ENCODE measurements around the gene SLC9A1.

Gene SLC9A1

GRCh38 chr1:27150183-27150582 is 4.7 kb downstream of the SLC9A1 start:
- DNase-seq = no peak

- DNase-seq = no peak
Measured at GRCh38 chr1:27149762-27150113, 5.2 kb downstream of the SLC9A1 start.

GRCh38 chr1:27149084-27149761 is 5.7 kb downstream of the SLC9A1 start:
- no peak for DNase-seq

- no peak for DNase-seq
Measured at GRCh38 chr1:27148591-27148990, 6.3 kb downstream of the SLC9A1 start.

GRCh38 chr1:27147842-27148518 is 6.9 kb downstream of the SLC9A1 start:
- no peak for DNase-seq

- no peak for DNase-seq
Measured at GRCh38 chr1:27145934-27146354, 9.0 kb downstream of the SLC9A1 start.

GRCh38 chr1:27144920-27145661 is 9.8 kb downstream of the SLC9A1 start:
- DNase-seq = no peak

GRCh38 chr1:27144049-27144748 is 10.7 kb downstream of the SLC9A1 start:
- DNase-seq = no peak

GRCh38 chr1:27143401-27143800 is 11.5 kb downstream of the SLC9A1 start:
- no peak for DNase-seq

GRCh38 chr1:27142464-27142863 is 12.5 kb downstream of the SLC9A1 start:
- no peak for DNase-seq

- DNase-seq = no peak
Measured at GRCh38 chr1:27141266-27142003, 13.5 kb downstream of the SLC9A1 start.

- DNase-seq = no peak
Measured at GRCh38 chr1:27139980-27140379, 14.9 kb downstream of the SLC9A1 start.

GRCh38 chr1:27138927-27139326 is 16.0 kb downstream of the SLC9A1 start:
- no peak for DNase-seq

GRCh38 chr1:27138368-27138767 is 16.6 kb downstream of the SLC9A1 start:
- no peak for DNase-seq

GRCh38 chr1:27137544-27138075 is 17.3 kb downstream of the SLC9A1 start:
- DNase-seq = no peak

GRCh38 chr1:27136998-27137542 is 17.9 kb downstream of the SLC9A1 start:
- peak; percentile 38 for DNase-seq

GRCh38 chr1:27136236-27136551 is 18.7 kb downstream of the SLC9A1 start:
- DNase-seq = no peak

- DNase-seq = no peak
Measured at GRCh38 chr1:27135541-27136235, 19.2 kb downstream of the SLC9A1 start.

GRCh38 chr1:27133991-27134390 is 20.9 kb downstream of the SLC9A1 start:
- no peak for DNase-seq

GRCh38 chr1:27133158-27133557 is 21.8 kb downstream of the SLC9A1 start:
- no peak for DNase-seq

- DNase-seq = no peak
Measured at GRCh38 chr1:27132624-27133023, 22.3 kb downstream of the SLC9A1 start.

GRCh38 chr1:27132147-27132546 is 22.8 kb downstream of the SLC9A1 start:
- DNase-seq = no peak
